NB4 (cell line): ENCODE data around the gene COLEC11.

Source experiments
- DNase-seq: peaks from one replicate; pipeline ENCODE4 v3.0.0; 2010; ENCODE audit warnings: low read depth
- H3K4me3 ChIP-seq: one replicate; pipeline ENCODE4 v1.5.1; 2011; ENCODE audit warnings: mild to moderate bottlenecking, low read depth, low read length, moderate library complexity
- MYC ChIP-seq: IDR thresholded peaks from 2 replicates; pipeline ENCODE4 v1.6.1; 2011; ENCODE audit warnings: low read depth, low read length
- POLR2A ChIP-seq: IDR thresholded peaks from 2 replicates; pipeline ENCODE4 v1.6.1; 2011; ENCODE audit warnings: mild to moderate bottlenecking; ENCODE audit not compliant: insufficient read length; ENCODE audit errors: extremely low read depth
- TF ChIP-seq, protein P1 (sequence below): IDR thresholded peaks from 2 replicates; pipeline ENCODE4 v1.6.1; 2011; ENCODE audit warnings: low read depth, low read length
- TF ChIP-seq, protein P2 (sequence below): IDR thresholded peaks from one replicate; pipeline ENCODE4 v1.5.1; 2012; ENCODE audit warnings: low read depth, low read length

COLEC11 gene

DNA sequence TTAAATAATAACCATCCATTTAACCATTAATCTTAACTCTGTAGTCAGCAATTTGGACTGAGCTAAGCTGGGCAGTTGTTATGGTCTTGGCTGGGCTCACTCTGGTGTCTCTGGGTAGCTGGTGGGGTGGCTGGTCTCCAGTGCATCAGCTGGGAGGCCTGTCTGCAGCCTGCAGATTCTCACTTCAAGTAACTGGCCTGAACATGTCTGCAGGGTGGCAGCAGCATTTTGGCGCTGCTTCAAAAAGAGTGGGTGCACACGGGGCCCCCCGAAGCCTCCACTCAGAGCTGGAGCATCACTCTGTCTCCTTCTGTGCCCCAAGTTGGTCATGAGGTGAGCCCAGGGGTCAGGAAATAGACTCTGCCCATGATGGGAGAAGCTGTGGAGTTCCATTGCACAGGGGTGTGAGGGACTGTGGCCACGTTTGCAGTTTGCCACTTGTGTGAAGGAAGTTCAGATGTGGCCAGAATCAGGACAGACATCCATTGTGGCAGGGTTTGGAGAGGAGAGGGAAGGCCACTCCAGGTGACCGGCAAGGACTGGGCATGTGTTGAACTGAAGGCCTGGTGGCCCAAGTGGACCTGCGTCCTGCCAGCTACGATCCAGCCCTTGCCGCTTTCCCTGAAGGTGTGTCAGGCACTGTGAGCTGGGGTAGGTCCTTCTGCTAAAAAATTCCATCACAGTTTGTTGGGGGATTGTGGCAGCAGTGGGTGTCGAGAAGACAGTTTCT, 58.1 kb downstream of the COLEC11 start:
- no peak for DNase-seq
- no peak overlapping the region for H3K4me3 ChIP-seq
- TF ChIP-seq MYC (no peak), POLR2A (no peak)
- TF ChIP-seq, protein P1, sequence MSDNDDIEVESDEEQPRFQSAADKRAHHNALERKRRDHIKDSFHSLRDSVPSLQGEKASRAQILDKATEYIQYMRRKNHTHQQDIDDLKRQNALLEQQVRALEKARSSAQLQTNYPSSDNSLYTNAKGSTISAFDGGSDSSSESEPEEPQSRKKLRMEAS = no peak
- TF ChIP-seq, protein P2, sequence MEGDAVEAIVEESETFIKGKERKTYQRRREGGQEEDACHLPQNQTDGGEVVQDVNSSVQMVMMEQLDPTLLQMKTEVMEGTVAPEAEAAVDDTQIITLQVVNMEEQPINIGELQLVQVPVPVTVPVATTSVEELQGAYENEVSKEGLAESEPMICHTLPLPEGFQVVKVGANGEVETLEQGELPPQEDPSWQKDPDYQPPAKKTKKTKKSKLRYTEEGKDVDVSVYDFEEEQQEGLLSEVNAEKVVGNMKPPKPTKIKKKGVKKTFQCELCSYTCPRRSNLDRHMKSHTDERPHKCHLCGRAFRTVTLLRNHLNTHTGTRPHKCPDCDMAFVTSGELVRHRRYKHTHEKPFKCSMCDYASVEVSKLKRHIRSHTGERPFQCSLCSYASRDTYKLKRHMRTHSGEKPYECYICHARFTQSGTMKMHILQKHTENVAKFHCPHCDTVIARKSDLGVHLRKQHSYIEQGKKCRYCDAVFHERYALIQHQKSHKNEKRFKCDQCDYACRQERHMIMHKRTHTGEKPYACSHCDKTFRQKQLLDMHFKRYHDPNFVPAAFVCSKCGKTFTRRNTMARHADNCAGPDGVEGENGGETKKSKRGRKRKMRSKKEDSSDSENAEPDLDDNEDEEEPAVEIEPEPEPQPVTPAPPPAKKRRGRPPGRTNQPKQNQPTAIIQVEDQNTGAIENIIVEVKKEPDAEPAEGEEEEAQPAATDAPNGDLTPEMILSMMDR = no peak

DNA sequence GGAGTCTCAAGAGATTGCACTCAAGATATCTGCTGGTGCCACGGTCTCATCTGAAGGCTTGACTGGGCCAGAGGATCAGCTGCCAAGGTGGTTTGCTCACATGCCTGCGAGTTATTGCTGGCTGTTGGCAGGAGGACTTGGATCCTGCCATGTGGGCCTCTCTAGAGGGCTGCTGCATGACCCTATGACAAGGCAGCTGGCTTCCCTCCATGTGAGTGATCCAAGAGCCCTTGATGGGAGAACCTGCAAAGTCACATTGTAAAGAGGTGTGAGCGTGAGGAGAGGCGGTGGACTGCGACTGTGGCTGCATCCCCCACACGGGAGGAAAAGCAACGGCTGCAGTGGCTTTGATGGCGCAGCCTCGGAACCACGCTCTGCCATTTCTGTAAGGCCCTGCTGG, 59.1 kb downstream of the COLEC11 start:
- DNase-seq = no peak
- no peak for TF ChIP-seq MYC
- no peak overlapping the region for H3K4me3 ChIP-seq

DNA sequence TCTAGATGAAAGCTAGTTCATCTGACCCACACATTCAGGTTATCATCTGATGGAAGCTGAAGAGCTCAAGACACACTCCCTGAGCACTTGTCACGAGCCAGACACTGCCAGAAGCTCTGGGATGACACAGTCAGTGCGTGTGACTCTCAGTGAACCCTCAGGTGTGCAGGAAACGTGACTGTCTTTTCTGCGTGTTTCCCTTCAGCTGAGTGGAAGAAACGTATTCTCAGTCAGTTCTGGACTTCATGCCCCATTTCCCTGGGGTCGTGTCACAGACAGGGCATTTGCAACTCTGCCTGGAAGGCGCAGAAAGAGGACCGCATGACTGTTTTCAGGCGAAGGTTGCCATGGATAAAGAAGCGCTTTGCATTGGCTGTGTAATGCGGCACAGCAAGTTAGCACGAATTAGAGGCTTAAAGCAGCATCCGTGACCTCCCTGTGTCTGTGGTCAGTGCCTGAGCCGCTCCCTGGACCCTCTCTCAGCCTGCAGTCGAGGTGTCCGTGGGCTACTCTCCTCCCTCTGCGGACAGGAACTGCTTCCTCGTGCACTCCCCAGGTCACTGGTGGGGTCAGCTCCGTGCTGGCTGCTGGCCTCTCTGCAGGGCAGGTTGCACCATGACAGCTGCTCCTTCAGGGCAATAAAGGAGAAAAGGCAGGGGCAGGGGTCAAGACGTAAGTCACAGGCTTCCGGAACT, 59.8 kb downstream of the COLEC11 start:
- DNase-seq = no peak
- no peak overlapping the region for H3K4me3 ChIP-seq

DNA sequence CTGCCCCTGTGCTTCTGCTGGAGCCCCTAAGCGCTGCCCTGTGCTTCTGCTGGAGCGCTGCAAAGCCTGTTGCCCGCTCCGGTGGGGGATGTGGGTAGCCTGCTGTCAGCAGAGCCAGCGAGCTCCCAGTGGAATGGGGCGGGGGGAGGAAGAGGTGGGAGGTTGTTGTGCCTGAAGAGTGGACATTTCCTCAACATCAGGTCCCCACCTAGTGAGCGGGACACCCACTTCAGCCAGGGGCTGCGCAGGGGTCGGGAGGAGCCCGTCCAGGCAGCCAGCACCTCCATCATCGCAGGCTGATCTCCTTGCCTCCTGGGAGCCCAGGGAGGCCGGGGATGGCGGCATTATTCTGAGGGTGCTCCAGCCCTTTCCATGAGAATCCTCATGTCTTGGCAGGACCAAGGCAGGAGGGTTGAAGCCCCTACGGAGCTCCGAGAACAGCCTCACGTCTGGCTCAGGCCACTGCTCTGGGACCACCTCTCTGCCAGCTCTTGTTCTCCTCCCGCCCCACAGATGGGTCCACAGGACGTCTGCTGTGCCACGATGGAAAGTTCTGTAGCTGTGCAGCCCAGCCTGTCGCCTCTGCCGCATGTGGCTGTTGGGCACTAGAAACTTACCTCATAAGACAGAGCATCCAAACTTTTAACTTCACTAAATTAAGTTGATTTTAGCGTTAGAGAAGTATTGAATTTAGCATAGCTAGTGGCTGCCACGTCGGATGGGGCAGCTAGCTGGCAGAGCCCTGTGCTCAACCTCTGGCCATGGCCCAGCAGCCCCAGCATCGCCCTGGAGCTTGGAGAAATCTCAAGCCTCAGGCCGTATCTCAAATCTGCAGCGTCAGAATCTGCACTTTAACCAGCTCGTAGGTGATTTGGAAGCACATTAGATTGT, 61.2 kb downstream of the COLEC11 start:
- H3K4me3 ChIP-seq = no peak overlapping the region

More for the DNA sequence above, 59.8 kb downstream of the COLEC11 start:
- TF ChIP-seq, protein P2 = no peak
- TF ChIP-seq, protein P1 = no peak
- TF ChIP-seq MYC = no peak
- TF ChIP-seq POLR2A = no peak

DNA sequence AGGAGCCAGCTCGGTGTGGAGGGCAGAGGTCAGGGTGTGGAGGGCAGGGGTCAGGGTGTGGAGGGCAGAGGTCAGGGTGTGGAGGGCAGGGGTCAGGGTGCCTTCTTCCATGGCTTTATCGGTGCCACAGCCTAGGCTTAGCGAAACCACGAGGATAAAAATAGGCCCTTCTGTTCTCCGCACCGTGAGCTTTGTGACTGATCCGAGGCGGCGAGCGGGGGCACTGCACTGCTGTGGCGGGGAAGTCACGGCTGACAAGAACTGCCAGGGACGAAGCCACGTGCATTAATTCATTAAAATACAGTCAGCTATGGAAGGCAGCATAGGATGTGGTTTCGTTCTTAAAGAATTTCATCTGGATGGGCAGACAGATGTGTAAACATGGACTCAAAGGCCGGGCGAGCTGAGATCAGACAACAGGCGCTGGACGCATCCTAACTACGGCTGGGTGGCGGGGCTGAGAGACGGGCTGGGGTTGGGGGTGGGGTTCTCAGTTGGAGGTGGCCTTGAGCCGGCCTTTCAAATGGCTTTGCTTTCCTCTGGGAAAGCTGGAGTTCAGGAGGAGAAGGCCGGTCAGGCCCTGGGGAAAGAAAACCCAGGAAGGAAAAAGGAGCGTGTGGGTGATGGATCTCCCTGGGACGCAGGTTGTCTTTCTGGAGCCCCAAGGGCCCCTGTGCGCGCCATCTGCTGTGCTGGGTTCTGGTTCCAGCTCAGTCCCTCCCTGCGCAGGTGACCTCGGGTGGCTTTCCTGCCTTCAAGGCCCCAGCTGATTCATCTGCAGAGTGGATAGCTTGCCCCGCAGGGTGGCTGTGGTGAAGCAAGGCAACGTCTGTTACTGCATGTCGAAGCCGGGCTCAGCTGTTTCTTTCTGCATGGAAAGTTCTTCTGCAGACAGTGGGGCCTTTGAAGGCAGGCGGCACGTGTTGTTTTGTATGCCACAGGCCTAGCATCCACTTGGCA, 62.1 kb downstream of the COLEC11 start:
- DNase-seq = no peak
- no peak overlapping the region for H3K4me3 ChIP-seq
- TF ChIP-seq POLR2A = no peak
- no peak for TF ChIP-seq MYC
- TF ChIP-seq, protein P2 = no peak
- TF ChIP-seq, protein P1 = no peak

More for the DNA sequence above, 61.2 kb downstream of the COLEC11 start:
- no peak for TF ChIP-seq MYC
- TF ChIP-seq POLR2A = no peak
- TF ChIP-seq, protein P2 = no peak
- TF ChIP-seq, protein P1 = no peak
- no peak for DNase-seq
